Suppressor macrophage treated with lipopolysaccharide for 4 hours (primary cell): ENCODE measurements around the gene GALNT11.
"Not testable (repeated sequence)": the region's sequence is repeated elsewhere in the genome, so short reads cannot be mapped to it uniquely, and the experiment has no call there.

Experiments used
- DNase-seq: peaks from one replicate; pipeline ENCODE4 v3.0.0-alpha.2; 2020

Gene GALNT11

GRCh38 chr7:152030059-152030458, 4.6 kb downstream of the GALNT11 start:
- DNase-seq, result peak; percentile 58

- peak; percentile 62 for DNase-seq
Measured at GRCh38 chr7:152030639-152031038, 5.2 kb downstream of the GALNT11 start.

GRCh38 chr7:152035817-152036216, 10.3 kb downstream of the GALNT11 start:
- peak; percentile 22 for DNase-seq

GRCh38 chr7:152038410-152038809, 12.9 kb downstream of the GALNT11 start:
- DNase-seq, result not testable (repeated sequence)

GRCh38 chr7:152043086-152043485, 17.6 kb downstream of the GALNT11 start:
- not testable (repeated sequence) for DNase-seq

GRCh38 chr7:152044909-152045308, 19.4 kb downstream of the GALNT11 start:
- not testable (repeated sequence) for DNase-seq

- DNase-seq, result no peak
Measured at GRCh38 chr7:152046531-152046930, 21.1 kb downstream of the GALNT11 start.

GRCh38 chr7:152048051-152048450, 22.6 kb downstream of the GALNT11 start:
- DNase-seq, result no peak

GRCh38 chr7:152050547-152050971, 25.1 kb downstream of the GALNT11 start:
- DNase-seq, result no peak

GRCh38 chr7:152051968-152052367, 26.5 kb downstream of the GALNT11 start:
- DNase-seq, result no peak

- DNase-seq, result no peak
Measured at GRCh38 chr7:152052771-152053170, 27.3 kb downstream of the GALNT11 start.

GRCh38 chr7:152054367-152055230, 29.1 kb downstream of the GALNT11 start:
- no peak for DNase-seq

GRCh38 chr7:152056621-152057274, 31.3 kb downstream of the GALNT11 start:
- DNase-seq, result no peak

- no peak for DNase-seq
Measured at GRCh38 chr7:152059311-152059710, 33.8 kb downstream of the GALNT11 start.

- not testable (repeated sequence) for DNase-seq
Measured at GRCh38 chr7:152061086-152061485, 35.6 kb downstream of the GALNT11 start.

- not testable (repeated sequence) for DNase-seq
Measured at GRCh38 chr7:152063192-152063591, 37.7 kb downstream of the GALNT11 start.

- DNase-seq, result not testable (repeated sequence)
Measured at GRCh38 chr7:152063821-152064220, 38.3 kb downstream of the GALNT11 start.

GRCh38 chr7:152065800-152066344, 40.4 kb downstream of the GALNT11 start:
- DNase-seq, result not testable (repeated sequence)

GRCh38 chr7:152072421-152072820, 46.9 kb downstream of the GALNT11 start:
- no peak for DNase-seq

GRCh38 chr7:152073352-152073751, 47.9 kb downstream of the GALNT11 start:
- no peak for DNase-seq

- no peak for DNase-seq
Measured at GRCh38 chr7:152074673-152075072, 49.2 kb downstream of the GALNT11 start.

- not testable (repeated sequence) for DNase-seq
Measured at GRCh38 chr7:152075379-152075778, 49.9 kb downstream of the GALNT11 start.

- DNase-seq, result peak; percentile 16
Measured at GRCh38 chr7:152076324-152076821, 50.9 kb downstream of the GALNT11 start.
